T-helper 1 cell (primary cell): ENCODE data around the gene TNNC2.

Experiments used
- DNase-seq, 5 donors: peaks; one replicate each; pipeline ENCODE4 v3.0.0-alpha.2; 2012 to 2020

TNNC2 gene

GRCh38 chr20:45779011-45779915, 47.8 kb downstream of the TNNC2 start:
- DNase-seq: no peak

DNA sequence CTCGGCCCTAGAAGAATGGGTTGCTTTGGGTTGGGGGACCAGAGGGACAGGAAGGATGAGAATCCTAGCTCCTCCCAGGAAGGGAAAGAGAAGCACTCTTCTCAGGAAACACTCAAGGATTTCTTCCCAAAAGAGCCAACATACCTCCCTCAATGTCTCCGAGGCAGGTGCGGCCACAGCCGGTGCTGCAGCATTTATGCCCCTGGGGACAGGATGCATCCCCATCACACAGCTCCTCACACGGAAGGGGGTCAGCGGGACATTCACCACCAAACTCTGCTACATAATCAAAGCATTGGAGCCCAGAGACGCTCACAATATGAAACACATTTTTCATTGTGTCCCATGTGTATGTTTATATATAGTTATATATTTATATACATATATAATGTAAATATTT, 50.2 kb downstream of the TNNC2 start:
- no peak for DNase-seq

DNA sequence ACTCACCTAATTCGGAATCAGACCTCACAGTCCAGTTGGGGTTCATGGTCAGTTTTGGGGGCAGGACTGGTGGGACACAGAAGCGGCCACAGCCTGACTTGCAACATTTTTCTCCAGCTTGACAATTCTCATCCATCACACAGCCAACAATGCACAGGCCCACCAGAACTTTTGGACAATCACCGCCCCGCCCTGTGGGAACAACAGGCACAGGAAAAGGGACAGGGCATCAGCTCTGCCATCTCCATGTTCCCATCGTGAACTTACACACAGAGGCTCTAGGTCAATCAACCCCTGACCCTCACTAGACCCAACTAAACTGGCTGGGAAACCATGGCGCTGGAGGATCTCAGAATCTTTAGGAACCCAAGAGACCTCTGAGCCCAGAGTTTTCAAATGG, 51.7 kb downstream of the TNNC2 start:
- DNase-seq: no peak

DNA sequence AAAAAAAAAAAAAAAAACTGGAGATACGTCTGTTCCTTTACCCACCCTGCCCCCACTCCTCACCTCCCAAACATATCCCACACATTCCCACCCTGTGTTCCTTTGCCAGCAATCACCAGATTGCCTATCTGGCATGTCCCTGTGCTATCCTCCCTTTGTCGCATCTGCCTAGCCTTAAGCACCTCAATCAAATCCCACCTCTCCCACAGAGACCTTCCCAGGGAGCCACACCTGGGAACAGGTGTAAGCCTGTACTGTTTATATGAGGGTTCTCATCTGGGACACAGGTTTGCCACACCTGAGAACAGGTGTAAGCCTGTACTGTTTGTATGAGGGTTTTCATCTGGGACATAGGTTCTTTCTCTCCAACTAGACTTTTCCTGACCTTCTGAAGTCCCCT, 52.2 kb downstream of the TNNC2 start:
- no peak for DNase-seq
